H1 (cell line): ENCODE data around the gene TSHZ2.

Experiments
- ATF2 ChIP-seq: IDR thresholded peaks from 2 replicates; pipeline ENCODE4 v1.6.1; 2012; ENCODE audit warnings: low read length, inconsistent platforms
- ATF3 ChIP-seq: IDR thresholded peaks from 2 replicates; pipeline ENCODE4 v1.6.1; 2011; ENCODE audit warnings: low read depth, mild to moderate bottlenecking, low read length; ENCODE audit not compliant: insufficient read depth
- BACH1 ChIP-seq: IDR thresholded peaks from 2 replicates; pipeline ENCODE4 v1.6.1; 2012; ENCODE audit warnings: low read length, improper control_type of control experiment
- EZH2 ChIP-seq: fragments of 200-600 bp; sonication (generic); IDR thresholded peaks from 2 replicates; pipeline ENCODE4 v1.7.1; 2012; ENCODE audit warnings: low read depth, mild to moderate bottlenecking, moderate library complexity, low read length, inconsistent platforms; ENCODE audit not compliant: severe bottlenecking
- GABPA ChIP-seq: IDR thresholded peaks from 2 replicates; pipeline ENCODE4 v1.6.1; 2011; ENCODE audit warnings: mild to moderate bottlenecking, low read length, moderate library complexity, borderline replicate concordance; ENCODE audit not compliant: insufficient read depth
- JUND ChIP-seq: IDR thresholded peaks from 2 replicates; pipeline ENCODE4 v1.6.1; 2011; ENCODE audit warnings: mild to moderate bottlenecking, improper control_type of control experiment, low read length
- NRF1 ChIP-seq: IDR thresholded peaks from 2 replicates; pipeline ENCODE4 v1.6.1; 2011; ENCODE audit warnings: mild to moderate bottlenecking, low read depth, low read length, improper control_type of control experiment
- YY1 ChIP-seq: IDR thresholded peaks from 2 replicates; pipeline ENCODE4 v1.6.1; 2011; ENCODE audit warnings: low read depth, mild to moderate bottlenecking, low read length

GRCh38 chr20:53231061-53231460, 258.9 kb downstream of the TSHZ2 start:
- no peak for TF ChIP-seq BACH1
- TF ChIP-seq NRF1, result no peak
- no peak for TF ChIP-seq EZH2
- no peak for TF ChIP-seq ATF3
- TF ChIP-seq JUND, result no peak
- TF ChIP-seq YY1, result no peak
- no peak for TF ChIP-seq ATF2
- no peak for TF ChIP-seq GABPA
